ENCODE measurements around the gene CHAF1A. TPM values are rescaled to one million over a fixed set of nuclear protein-coding genes. Genes with fewer than 3 reads are reported as not detected.

CHAF1A gene
- total RNA-seq, 1 experiment from 2014 or later = 44.1 TPM

DNA sequence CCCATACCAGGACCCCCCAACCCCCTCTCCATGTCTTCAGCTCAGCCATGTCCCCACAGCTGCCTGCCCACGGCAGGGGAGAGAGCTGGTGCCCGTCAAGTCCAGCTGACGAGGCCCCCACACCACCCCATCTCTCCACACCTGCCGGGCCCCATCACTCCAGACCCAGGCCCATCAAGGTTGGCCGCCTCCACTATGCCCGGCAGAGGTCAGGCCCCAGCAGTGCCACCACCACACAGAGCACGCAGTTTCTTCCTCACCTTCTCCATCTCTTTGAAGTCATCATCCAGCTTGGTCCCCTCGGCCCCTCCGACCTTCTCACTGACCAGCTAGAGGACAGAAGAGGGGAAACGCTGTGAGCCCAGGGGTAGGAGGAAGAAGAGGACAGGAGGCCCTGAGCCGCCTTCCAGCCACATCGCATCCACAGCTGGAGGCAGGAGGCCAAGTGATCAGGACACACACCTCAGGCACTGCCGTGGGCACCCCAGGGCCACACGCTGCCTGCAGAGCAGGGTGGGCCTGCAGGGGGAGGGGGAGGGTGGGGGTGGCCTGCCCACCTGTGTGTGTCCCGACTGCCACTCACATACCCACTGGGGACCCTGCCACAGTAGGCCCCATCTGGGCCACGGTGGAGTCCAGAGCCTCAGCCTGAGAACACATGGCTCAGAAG is 35.6 kb upstream of the CHAF1A start:
- no peak for DNase-seq (ENCODE audit: low read depth)

- DNase-seq (ENCODE audit: low read depth) = no peak
These were observed 35.1 kb upstream of the CHAF1A start for GRCh38 chr19:4367336-4367723.

DNA sequence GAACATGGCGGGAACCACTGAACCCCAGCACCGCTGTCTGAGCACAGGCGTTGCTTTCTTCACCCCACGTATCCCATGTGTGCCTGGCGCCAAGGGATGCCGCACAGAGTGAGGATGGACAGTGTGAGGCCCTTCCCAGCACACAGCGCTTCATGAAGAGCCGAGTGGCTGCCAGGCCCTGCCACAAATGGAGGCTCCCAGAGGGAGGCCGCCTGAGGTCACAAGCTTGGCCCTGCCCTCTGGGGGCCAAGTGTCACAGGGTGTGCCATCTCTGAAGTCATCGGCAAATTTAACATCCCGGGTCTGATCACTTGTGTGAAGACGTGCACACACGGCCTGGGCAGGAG is 34.7 kb upstream of the CHAF1A start:
- no peak for DNase-seq (ENCODE audit: low read depth)

- DNase-seq (ENCODE audit: low read depth) = no peak
These were observed 34.2 kb upstream of the CHAF1A start for GRCh38 chr19:4368128-4368820.

DNA sequence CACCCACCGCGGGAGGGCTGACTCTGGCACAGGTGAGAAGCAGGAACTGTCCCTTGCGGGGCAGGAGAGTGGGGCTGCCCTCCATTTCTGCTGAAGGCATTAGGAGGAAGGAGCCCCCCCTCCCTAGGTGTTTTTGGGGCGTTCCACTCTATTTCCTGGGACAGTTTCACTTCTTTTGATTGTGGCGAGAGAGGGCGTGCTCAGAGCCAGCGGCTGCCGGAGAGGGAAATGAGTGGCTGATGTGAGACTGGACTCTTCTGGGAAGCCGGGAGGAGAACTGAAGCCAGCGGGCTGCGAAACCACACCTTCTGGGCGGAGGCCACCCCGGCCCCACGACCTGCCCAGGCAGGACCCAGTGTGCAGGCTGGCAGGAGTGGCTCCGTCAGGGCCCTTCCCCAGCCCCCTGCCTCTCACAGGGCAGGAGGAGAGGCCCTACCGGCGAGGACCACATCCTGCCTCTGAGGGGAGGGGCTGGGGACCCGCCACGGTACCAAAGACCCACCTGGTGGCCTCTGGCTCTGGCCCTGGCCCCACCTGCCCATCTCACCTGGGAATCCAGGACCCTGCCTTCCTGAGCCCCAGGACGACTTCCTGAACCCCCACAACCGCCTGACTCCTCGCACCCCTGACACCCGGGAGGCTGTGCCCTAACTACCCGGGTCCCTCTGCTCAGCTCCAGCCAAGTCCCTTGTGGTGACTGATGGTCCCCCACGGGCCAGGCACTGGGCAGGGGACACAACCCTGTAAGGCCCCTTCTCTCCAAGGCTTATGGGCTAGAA is 33.1 kb upstream of the CHAF1A start:
- DNase-seq (ENCODE audit: low read depth) = no peak

DNA sequence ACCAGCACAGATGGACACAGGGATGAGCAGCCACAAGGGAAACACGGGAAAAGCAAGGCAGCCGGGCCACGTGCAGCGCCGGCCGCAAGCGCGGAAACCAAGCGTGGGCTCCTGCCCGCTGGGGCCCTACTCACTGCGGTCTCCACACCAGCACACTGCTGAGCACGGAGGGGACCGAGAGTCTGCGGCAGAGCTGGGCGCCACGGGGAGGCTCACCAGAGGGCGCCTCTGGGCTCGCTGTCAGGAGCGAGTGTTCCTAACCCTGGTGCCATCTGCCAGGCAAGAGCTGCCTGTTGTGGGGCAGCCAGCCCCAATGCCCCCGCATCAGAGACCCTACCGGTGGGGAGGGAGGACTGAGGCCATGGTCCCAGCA is 32.6 kb upstream of the CHAF1A start:
- no peak for DNase-seq (ENCODE audit: low read depth)

- DNase-seq (ENCODE audit: low read depth) = no peak
These were observed 31.9 kb upstream of the CHAF1A start for GRCh38 chr19:4370418-4371041.

DNA sequence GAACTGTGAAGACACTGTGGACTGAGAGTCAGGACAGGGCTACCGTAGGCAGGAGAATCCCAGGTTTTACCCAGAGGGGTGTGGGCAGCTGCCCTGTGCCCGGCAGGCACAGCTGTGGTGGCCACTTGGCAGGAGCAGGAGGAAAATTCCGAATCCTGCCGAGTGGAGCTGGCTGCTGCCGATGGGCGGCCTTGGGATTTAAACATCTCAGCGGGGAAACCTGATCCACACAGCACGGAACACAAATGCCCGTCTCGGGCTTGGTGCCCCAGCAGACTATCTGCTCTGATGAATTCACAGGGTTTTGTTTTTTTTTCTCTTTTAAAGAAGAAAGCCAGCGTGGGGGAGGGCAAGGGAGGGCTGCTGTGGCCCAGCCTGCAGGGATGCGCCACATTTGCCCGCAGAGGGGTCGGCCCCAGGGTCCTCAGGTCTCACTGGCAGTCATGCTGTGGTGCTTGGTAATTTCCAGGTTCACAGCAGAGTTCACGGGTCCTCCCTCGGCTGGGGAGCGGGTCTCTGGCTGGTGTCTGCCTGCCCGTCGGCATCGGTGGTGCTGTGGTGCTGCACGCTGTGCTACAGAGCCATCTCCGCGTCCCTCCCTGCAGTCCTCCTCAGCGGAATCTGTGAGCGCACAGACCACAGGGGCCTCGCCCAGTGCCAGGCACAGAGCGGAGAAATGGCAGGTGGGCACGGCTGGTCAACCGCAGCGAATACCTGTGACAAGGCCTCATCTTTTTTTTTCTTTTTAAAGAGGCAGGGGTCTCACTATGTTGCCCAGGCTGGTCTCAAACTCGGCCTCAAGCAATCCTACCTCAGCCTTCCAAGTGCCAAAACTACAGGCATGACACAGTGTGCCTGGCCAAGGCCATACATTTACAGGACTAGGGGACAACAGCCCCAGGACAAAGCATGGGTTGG is 30.9 kb upstream of the CHAF1A start:
- DNase-seq (ENCODE audit: low read depth) = no peak

- DNase-seq (ENCODE audit: low read depth) = no peak
These were observed 30.1 kb upstream of the CHAF1A start for GRCh38 chr19:4372165-4373012.

DNA sequence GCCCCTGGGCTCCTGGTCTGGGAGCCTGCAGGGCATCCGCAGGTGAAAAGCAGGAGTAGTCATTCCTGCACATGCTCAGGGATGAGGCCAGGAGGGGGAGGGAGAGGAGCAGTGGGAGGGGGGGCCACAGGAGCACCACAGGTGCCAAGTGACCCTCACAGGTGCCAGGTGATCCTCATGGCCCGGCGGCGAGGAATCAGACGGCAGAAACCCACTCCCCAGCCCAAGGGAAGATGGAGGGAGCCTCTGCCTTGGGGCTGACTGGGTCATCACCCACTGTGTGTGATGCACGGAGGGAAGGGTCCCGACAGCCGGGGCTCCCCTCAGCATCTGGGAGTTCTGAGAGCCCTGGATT is 29.4 kb upstream of the CHAF1A start:
- DNase-seq (ENCODE audit: low read depth) = no peak

GRCh38 chr19:4373601-4374497 is 28.6 kb upstream of the CHAF1A start:
- DNase-seq (ENCODE audit: low read depth) = no peak

DNA sequence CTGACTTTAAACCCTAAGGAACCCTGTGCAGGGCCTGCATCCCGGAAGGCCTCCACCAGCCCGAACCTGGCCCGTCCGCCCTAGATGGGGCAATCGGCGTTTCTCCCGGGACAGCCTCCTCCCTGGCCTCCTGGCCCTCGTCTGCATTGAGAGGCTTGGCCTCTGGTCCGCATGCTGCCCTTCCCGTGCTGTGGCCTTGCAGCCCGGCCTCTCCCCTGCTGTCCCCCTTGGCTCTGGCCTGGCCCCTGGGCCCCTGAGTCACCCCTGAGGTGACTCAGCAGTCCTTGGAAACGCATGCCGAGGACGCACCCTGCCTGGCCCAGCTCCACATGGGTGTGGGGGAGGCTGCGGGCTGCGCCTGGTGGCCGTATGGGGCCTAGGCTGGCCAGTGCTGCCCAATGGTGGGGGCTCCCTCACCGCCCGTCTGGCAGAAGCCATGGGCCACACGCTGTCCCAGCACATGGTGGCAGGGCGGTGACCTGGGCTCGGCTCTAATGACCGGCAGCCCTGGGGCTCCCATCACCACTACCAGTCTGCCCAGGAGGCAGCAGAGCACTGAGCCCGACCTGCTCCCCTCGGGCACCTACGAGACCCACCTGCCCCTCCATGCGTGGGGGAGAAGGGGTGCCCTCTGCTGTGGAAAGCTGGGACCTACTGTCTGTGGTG is 27.8 kb upstream of the CHAF1A start:
- DNase-seq (ENCODE audit: low read depth) = peak; percentile 81

- DNase-seq (ENCODE audit: low read depth) = no peak
These were observed 27.0 kb upstream of the CHAF1A start for GRCh38 chr19:4375164-4376027.

- no peak for DNase-seq (ENCODE audit: low read depth)
These were observed 26.3 kb upstream of the CHAF1A start for GRCh38 chr19:4376028-4376670.

- DNase-seq (ENCODE audit: low read depth) = no peak
These were observed 25.8 kb upstream of the CHAF1A start for GRCh38 chr19:4376671-4376990.

DNA sequence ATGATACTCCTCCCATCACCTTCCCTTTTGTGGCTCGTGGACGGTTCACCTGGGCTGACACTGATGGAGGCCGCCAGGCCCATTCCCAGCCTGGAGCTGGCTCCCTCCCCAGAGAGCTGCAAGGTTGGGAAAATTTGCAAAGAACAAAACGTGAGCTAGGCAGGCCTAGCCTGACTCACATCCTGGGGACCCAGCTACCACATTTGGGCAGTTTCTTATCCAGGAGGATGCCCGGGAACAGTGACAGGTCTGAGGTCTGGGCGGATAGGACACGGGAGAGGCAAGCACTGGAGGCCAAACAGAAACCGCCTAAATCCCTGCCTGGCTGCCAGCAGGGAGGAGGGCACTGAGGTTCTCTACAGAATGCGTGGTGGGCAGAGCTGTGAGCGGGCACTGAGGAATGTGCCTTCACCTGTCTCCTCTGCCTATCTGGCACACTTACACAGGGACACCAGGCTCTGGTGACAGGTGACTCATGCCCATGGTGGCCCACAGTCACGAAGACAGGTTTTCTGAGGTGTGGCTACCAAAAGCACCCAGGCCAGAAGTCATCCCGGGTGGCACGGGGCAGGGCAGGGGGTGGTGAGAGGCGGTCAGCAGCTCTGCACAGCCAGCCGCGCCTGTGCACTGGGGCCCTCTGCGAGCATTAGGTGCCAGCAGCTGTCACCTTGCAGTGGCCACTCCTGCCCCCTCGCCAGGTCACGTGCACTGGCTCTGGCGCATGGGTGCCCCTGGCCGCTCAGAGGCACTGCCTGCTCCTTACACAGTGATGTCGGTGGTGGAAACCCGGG is 25.3 kb upstream of the CHAF1A start:
- DNase-seq (ENCODE audit: low read depth) = peak; percentile 72

Measured in HT1080 (cell line).